OCI-LY1 (cell line): ENCODE data around the gene CDC42EP3.

Source experiments
- H2AFZ ChIP-seq: fragments of 200-600 bp; sonication (generic), shearing (Covaris generic); 2 replicates; pipeline ENCODE4 v1.6.0; 2014; ENCODE audit warnings: antibody characterized with exemption, mild to moderate bottlenecking, low read length
- H3F3A ChIP-seq: fragments of 200-600 bp; sonication (generic), shearing (Covaris generic); 2 replicates; pipeline ENCODE4 v1.6.0; 2014; ENCODE audit warnings: mild to moderate bottlenecking, antibody characterized with exemption, low read length, moderate library complexity; ENCODE audit not compliant: insufficient read depth
- H3K27ac ChIP-seq: fragments of 200-600 bp; sonication (generic); 2 replicates; pipeline ENCODE4 v1.5.1; 2014; ENCODE audit warnings: low read length, mixed run types, mild to moderate bottlenecking, low read depth; ENCODE audit not compliant: poor library complexity, severe bottlenecking
- H3K27me3 ChIP-seq: fragments of 200-600 bp; sonication (generic); 2 replicates; pipeline ENCODE4 v1.6.0; 2014; ENCODE audit warnings: antibody characterized with exemption, mild to moderate bottlenecking, low read length, moderate library complexity; ENCODE audit not compliant: insufficient read depth
- H3K36me3 ChIP-seq: fragments of 200-600 bp; sonication (generic); 2 replicates; pipeline ENCODE4 v1.6.1; 2014; ENCODE audit warnings: mild to moderate bottlenecking, antibody characterized with exemption, low read length, moderate library complexity, mixed read lengths; ENCODE audit not compliant: insufficient read depth
- H3K4me1 ChIP-seq: fragments of 200-600 bp; sonication (generic); 2 replicates; pipeline ENCODE4 v1.5.1; 2014; ENCODE audit warnings: mild to moderate bottlenecking, low read length, moderate library complexity; ENCODE audit not compliant: insufficient read depth, severe bottlenecking
- H3K4me2 ChIP-seq: fragments of 200-600 bp; sonication (generic), shearing (Covaris generic); 2 replicates; pipeline ENCODE4 v1.6.1; 2014; ENCODE audit warnings: low read length
- H3K4me3 ChIP-seq: fragments of 200-600 bp; sonication (generic); 2 replicates; pipeline ENCODE4 v1.5.1; 2014; ENCODE audit warnings: low read length, low read depth, mild to moderate bottlenecking, mixed read lengths; ENCODE audit not compliant: poor library complexity, severe bottlenecking
- H3K79me2 ChIP-seq: fragments of 200-600 bp; shearing (Covaris generic); 2 replicates; pipeline ENCODE4 v1.6.1; 2016; ENCODE audit warnings: mixed run types, low read length, mixed read lengths; ENCODE audit not compliant: insufficient read depth
- H3K9ac ChIP-seq: fragments of 200-600 bp; sonication (generic), shearing (Covaris generic); 2 replicates; pipeline ENCODE4 v1.6.1; 2014; ENCODE audit warnings: mild to moderate bottlenecking, low read length, mixed read lengths
- H3K9me2 ChIP-seq: fragments of 200-600 bp; sonication (generic), shearing (Covaris generic); 2 replicates; pipeline ENCODE4 v1.6.1; 2014; ENCODE audit warnings: low read depth, mild to moderate bottlenecking, low read length, mixed read lengths
- H3K9me3 ChIP-seq: fragments of 200-600 bp; shearing (Covaris generic); 2 replicates; pipeline ENCODE4 v1.6.1; 2014; ENCODE audit warnings: low read length, mixed read lengths
- H4K20me1 ChIP-seq: fragments of 200-600 bp; sonication (generic), shearing (Covaris generic); 2 replicates; pipeline ENCODE4 v1.6.0; 2016; ENCODE audit warnings: mild to moderate bottlenecking, low read length; ENCODE audit not compliant: insufficient read depth
- CTCF ChIP-seq: fragments of 200-600 bp; sonication (generic), shearing (Covaris generic); IDR thresholded peaks from 2 replicates; pipeline ENCODE4 v1.5.1; 2017; ENCODE audit warnings: mild to moderate bottlenecking, antibody characterized with exemption, low read length, moderate library complexity, mixed read lengths
- EZH2 ChIP-seq: fragments of 200-600 bp; sonication (generic), shearing (Covaris generic); IDR thresholded peaks from 2 replicates; pipeline ENCODE4 v1.8.0; 2017; ENCODE audit warnings: borderline replicate concordance, mixed run types, mild to moderate bottlenecking, antibody characterized with exemption, low read length, moderate library complexity, mixed read lengths

CDC42EP3 gene

GRCh38 chr2:37665604-37666362 lies 5.7 kb downstream of the CDC42EP3 start:
- H3K4me1 ChIP-seq, result peaks cover 33% of the 10 kb centered on the region
- no peak overlapping the region for H2AFZ ChIP-seq
- H3K79me2 ChIP-seq, result no peaks in the 10 kb centered on the region
- no peak for TF ChIP-seq EZH2
- TF ChIP-seq CTCF, result no peak
- H3K27me3 ChIP-seq, result no peaks in the 10 kb centered on the region
- no peak overlapping the region for H3K4me3 ChIP-seq
- no peak overlapping the region for H3K9ac ChIP-seq
- H3K4me2 ChIP-seq, result no peak overlapping the region
- H3F3A ChIP-seq, result 0 out of 2 replicates have a peak, but pooled peaks cover 4% of the 10 kb centered on the region
- no peaks in the 10 kb centered on the region for H3K36me3 ChIP-seq
- no peaks in the 10 kb centered on the region for H3K9me3 ChIP-seq
- H4K20me1 ChIP-seq, result no peaks in the 10 kb centered on the region
- H3K27ac ChIP-seq, result no peak overlapping the region
- H3K9me2 ChIP-seq, result no peaks in the 10 kb centered on the region

GRCh38 chr2:37665043-37665442 lies 6.4 kb downstream of the CDC42EP3 start:
- Histone ChIP-seq H3F3A (0 out of 2 replicates have a peak, but pooled peaks cover 4% of the 10 kb centered on the region), H3K27ac (no peak overlapping the region), H4K20me1 (no peaks in the 10 kb centered on the region), H3K9me2 (no peaks in the 10 kb centered on the region), H3K4me2 (no peak overlapping the region), H3K27me3 (no peaks in the 10 kb centered on the region), H2AFZ (no peak overlapping the region), H3K36me3 (no peaks in the 10 kb centered on the region), H3K9ac (no peak overlapping the region), H3K4me1 (peaks cover 25% of the 10 kb centered on the region), H3K4me3 (no peak overlapping the region), H3K9me3 (no peaks in the 10 kb centered on the region), H3K79me2 (no peaks in the 10 kb centered on the region)
- TF ChIP-seq EZH2 (no peak), CTCF (no peak)

DNA sequence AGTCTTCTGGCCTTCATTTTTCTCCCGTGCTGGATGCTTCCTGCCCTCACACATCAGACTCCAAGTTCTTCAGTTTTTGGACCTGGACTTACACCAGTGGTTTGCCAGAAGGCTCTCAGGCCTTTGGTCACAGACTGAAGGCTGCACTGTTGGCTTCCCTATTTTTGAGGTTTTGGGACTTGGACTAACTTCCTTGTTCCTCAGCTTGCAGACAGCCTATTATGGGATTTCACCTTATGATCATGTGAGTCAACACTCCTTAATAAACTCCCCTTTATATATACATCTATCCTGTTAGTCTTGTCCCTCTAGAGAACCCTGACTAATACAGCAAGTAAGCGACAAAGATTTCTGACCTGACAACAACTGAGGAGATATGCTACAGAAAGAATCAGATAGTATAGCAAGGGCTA lies 7.2 kb downstream of the CDC42EP3 start:
- Histone ChIP-seq H3K9me3 (no peaks in the 10 kb centered on the region), H3K27me3 (no peaks in the 10 kb centered on the region), H3K27ac (no peak overlapping the region), H4K20me1 (no peaks in the 10 kb centered on the region), H3K36me3 (no peaks in the 10 kb centered on the region), H3K4me2 (no peak overlapping the region), H3F3A (0 out of 2 replicates have a peak, but pooled peaks cover 4% of the 10 kb centered on the region), H3K9ac (no peak overlapping the region), H3K79me2 (no peaks in the 10 kb centered on the region), H3K4me1 (peaks cover 17% of the 10 kb centered on the region), H3K4me3 (no peak overlapping the region), H2AFZ (no peak overlapping the region), H3K9me2 (no peaks in the 10 kb centered on the region)
- no peak for TF ChIP-seq CTCF
- TF ChIP-seq EZH2, result no peak
